Measurements from ENCODE around the gene UNC119. TPM values are rescaled to one million over a fixed set of nuclear protein-coding genes. Genes with fewer than 3 reads are reported as not detected.

The UNC119 gene
- total and polyA plus RNA-seq, 2 donors (not counting 1 experiment from before 2014, with no cell fraction given): 19.2 to 26.4 TPM

DNA sequence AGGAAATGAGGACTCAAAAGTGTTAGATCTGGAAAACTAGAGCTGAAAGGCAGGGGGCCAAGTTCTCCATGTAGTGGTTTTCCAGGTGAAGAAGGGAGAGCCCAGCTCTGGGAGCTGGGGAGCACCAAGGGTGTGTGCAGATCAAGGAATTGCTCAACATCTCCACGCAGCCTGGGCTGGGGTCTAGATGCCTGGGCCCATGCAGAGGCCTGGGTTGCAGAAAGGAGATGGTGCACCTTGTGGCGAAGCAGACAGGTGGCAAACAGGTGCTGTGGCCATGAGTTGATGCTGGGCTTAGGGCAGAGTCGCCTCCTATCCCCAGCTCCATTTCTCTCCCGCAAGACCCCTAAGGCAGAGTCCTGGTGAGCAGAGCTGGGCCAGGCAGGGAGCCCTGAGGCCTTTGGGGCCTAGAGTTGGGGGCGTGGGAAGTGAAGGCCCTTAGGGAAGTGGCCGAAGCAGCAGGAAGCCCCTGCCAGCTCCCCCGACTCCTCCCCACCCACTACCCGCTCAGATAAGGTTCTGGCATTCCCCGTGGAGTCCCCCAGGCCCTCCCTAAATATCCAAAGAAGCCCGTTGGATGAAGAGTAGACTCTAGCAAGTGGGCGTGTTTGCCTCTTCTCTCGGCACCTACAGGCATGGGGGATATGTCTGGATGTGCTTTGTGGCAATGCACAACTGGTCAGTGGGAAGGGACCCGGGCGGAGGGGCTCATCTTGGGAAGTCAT, 45.5 kb downstream of the UNC119 start:
- Histone ChIP-seq H3K9ac (ENCODE audit: insufficient read depth, low read length) (no peak overlapping the region), H4K20me1 (ENCODE audit: control insufficient read depth, extremely low read depth, insufficient read depth, low read length) (no peaks in the 10 kb centered on the region), H3K27me3 (ENCODE audit: control insufficient read depth, insufficient read depth, low read length) (peaks cover 18% of the 10 kb centered on the region), H2AFZ (ENCODE audit: low read length) (no peak overlapping the region), H3K27ac (ENCODE audit: insufficient read depth, low read length) (no peak overlapping the region), H3K4me2 (ENCODE audit: extremely low read depth, insufficient read depth, low read length) (no peak overlapping the region), H3K79me2 (ENCODE audit: control insufficient read depth, insufficient read depth, low read length) (no peaks in the 10 kb centered on the region), H3K9me3 (ENCODE audit: control insufficient read depth, insufficient read depth, low read depth, low read length) (no peaks in the 10 kb centered on the region), H3K36me3 (ENCODE audit: control insufficient read depth, insufficient read depth, low read length) (no peaks in the 10 kb centered on the region), H3K4me3 (replicated peaks in 1 of 4; ENCODE audit: control extremely low read depth in 1 of 4, insufficient read depth in 1 of 4, low read depth in 3 of 4, low read length in 4 of 4) (no peak overlapping the region), H3K4me1 (ENCODE audit: control insufficient read depth, extremely low read depth, insufficient read depth, low read length) (no peaks in the 10 kb centered on the region)
- no peak for DNase-seq (ENCODE audit: low read depth in 2 of 2)
- no peak for TF ChIP-seq EZH2 (IDR thresholded peaks at IDR 0.05; ENCODE audit: low read length, missing control alignments)
- TF ChIP-seq, protein P1, sequence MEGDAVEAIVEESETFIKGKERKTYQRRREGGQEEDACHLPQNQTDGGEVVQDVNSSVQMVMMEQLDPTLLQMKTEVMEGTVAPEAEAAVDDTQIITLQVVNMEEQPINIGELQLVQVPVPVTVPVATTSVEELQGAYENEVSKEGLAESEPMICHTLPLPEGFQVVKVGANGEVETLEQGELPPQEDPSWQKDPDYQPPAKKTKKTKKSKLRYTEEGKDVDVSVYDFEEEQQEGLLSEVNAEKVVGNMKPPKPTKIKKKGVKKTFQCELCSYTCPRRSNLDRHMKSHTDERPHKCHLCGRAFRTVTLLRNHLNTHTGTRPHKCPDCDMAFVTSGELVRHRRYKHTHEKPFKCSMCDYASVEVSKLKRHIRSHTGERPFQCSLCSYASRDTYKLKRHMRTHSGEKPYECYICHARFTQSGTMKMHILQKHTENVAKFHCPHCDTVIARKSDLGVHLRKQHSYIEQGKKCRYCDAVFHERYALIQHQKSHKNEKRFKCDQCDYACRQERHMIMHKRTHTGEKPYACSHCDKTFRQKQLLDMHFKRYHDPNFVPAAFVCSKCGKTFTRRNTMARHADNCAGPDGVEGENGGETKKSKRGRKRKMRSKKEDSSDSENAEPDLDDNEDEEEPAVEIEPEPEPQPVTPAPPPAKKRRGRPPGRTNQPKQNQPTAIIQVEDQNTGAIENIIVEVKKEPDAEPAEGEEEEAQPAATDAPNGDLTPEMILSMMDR (conservative IDR thresholded peaks at IDR 0.05 in 1 of 2, IDR thresholded peaks at IDR 0.05 in 1 of 2; ENCODE audit: low read depth in 1 of 2, low read length in 2 of 2): no peak

DNA sequence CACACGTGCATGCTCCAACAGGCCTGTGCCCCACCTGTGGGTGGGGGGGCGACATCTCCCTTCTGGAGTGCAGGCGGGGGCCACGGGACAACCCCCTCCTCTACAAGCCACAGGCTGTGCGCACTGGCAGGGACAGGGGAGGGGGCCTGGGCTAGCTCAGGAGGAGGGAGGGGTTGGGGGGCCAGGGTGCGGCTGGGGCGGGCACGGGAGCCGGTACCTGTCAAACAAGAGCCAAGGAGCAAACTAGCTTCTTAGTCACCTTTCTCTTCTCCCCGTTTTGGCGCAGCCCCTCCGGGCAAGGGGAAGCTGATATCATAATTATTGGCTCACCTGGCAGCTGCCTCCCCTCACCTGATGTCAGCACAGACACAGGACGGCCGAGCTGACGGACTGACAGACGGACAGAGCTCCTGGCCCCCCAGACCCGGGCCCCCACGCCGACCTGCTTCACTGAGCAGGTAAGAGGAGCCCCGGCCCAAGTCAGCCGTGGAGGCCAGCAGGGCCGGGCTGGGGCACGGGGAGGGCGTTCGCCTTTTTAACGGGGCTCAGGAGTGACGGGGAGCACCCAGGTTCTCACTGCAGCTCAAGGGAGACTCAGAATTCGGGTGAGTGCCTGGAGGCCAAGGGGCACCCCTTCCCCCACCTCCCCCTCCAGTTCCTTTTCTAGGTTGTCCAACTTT, 46.3 kb downstream of the UNC119 start, which contains the start of gene FOXN1:
Gene FOXN1, plus strand, starts transcription at position 363 of the 680 bp plus-strand sequence. CDS start 17,622 bp downstream, outside the sequence.
- Histone ChIP-seq H3K9ac (ENCODE audit: insufficient read depth, low read length) (no peak within 1 kb of the TSS), H3K79me2 (ENCODE audit: control insufficient read depth, insufficient read depth, low read length) (no peaks in the 10 kb centered on the region), H3K4me1 (ENCODE audit: control insufficient read depth, extremely low read depth, insufficient read depth, low read length) (no peaks in the 10 kb centered on the region), H3K4me2 (ENCODE audit: extremely low read depth, insufficient read depth, low read length) (no peak within 1 kb of the TSS), H3K27me3 (ENCODE audit: control insufficient read depth, insufficient read depth, low read length) (peaks cover 18% of the 10 kb centered on the region), H3K4me3 (replicated peaks in 1 of 4; ENCODE audit: control extremely low read depth in 1 of 4, insufficient read depth in 1 of 4, low read depth in 3 of 4, low read length in 4 of 4) (no peak within 1 kb of the TSS), H3K27ac (ENCODE audit: insufficient read depth, low read length) (no peak within 1 kb of the TSS), H4K20me1 (ENCODE audit: control insufficient read depth, extremely low read depth, insufficient read depth, low read length) (no peaks in the 10 kb centered on the region), H3K36me3 (ENCODE audit: control insufficient read depth, insufficient read depth, low read length) (no peaks in the 10 kb centered on the region), H2AFZ (ENCODE audit: low read length) (no peak within 1 kb of the TSS), H3K9me3 (ENCODE audit: control insufficient read depth, insufficient read depth, low read depth, low read length) (no peaks in the 10 kb centered on the region)
- DNase-seq (ENCODE audit: low read depth in 2 of 2): no peak
- TF ChIP-seq, protein P1 (conservative IDR thresholded peaks at IDR 0.05 in 1 of 2, IDR thresholded peaks at IDR 0.05 in 1 of 2; ENCODE audit: low read depth in 1 of 2, low read length in 2 of 2): no peak
- TF ChIP-seq EZH2 (IDR thresholded peaks at IDR 0.05; ENCODE audit: low read length, missing control alignments): no peak

DNA sequence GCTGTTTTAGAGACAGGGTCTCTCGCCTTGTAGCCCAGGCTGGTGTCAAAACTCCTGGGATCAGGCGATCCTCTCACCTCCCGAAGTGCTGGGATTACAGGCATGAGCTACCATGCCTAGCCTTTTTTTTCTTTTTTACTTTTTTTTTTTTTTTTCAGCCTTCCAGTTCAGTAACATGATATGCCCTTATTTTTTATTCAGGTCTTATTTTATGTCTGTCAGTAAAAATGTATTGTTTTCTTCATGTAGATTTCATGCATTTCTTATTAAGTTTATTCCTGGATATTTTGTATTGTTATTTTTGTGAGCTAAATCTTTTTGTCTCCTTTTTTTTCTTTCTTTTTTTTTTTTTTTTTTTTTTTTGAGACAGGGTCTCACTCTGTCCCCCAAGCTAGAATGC, 49.0 kb downstream of the UNC119 start:
- no peak for DNase-seq (ENCODE audit: low read depth in 2 of 2)
- Histone ChIP-seq H4K20me1 (ENCODE audit: control insufficient read depth, extremely low read depth, insufficient read depth, low read length) (no peaks in the 10 kb centered on the region), H3K27me3 (ENCODE audit: control insufficient read depth, insufficient read depth, low read length) (peaks cover 11% of the 10 kb centered on the region), H2AFZ (ENCODE audit: low read length) (no peak overlapping the region), H3K27ac (ENCODE audit: insufficient read depth, low read length) (no peak overlapping the region), H3K79me2 (ENCODE audit: control insufficient read depth, insufficient read depth, low read length) (no peaks in the 10 kb centered on the region), H3K9me3 (ENCODE audit: control insufficient read depth, insufficient read depth, low read depth, low read length) (no peaks in the 10 kb centered on the region), H3K36me3 (ENCODE audit: control insufficient read depth, insufficient read depth, low read length) (no peaks in the 10 kb centered on the region), H3K4me3 (replicated peaks in 1 of 4; ENCODE audit: control extremely low read depth in 1 of 4, insufficient read depth in 1 of 4, low read depth in 3 of 4, low read length in 4 of 4) (no peak overlapping the region), H3K9ac (ENCODE audit: insufficient read depth, low read length) (no peak overlapping the region), H3K4me1 (ENCODE audit: control insufficient read depth, extremely low read depth, insufficient read depth, low read length) (no peaks in the 10 kb centered on the region), H3K4me2 (ENCODE audit: extremely low read depth, insufficient read depth, low read length) (no peak overlapping the region)
- TF ChIP-seq, protein P1 (conservative IDR thresholded peaks at IDR 0.05 in 1 of 2, IDR thresholded peaks at IDR 0.05 in 1 of 2; ENCODE audit: low read depth in 1 of 2, low read length in 2 of 2): no peak
- TF ChIP-seq EZH2 (IDR thresholded peaks at IDR 0.05; ENCODE audit: low read length, missing control alignments): no peak
